HG03280 (cell line): ENCODE data around the gene SMIM9.
"Not testable (repeated sequence)": the region's sequence is repeated elsewhere in the genome, so short reads cannot be mapped to it uniquely, and the experiment has no call there.

Experiments used
- ATAC-seq: cut with Tn5 transposase; IDR thresholded peaks from one replicate; pipeline ENCODE4 v1.9.1; 2021; ENCODE audit warnings: mild to moderate bottlenecking, moderate library complexity; ENCODE audit not compliant: unreplicated experiment

Gene SMIM9

GRCh38 chrX:154816326-154816898 is 18.1 kb downstream of the SMIM9 start:
- ATAC-seq: not testable (repeated sequence)

GRCh38 chrX:154815274-154815818 is 19.1 kb downstream of the SMIM9 start:
- no peak for ATAC-seq

- ATAC-seq: no peak
Observed at GRCh38 chrX:154813801-154814200, 20.7 kb downstream of the SMIM9 start.

GRCh38 chrX:154812341-154813101 is 21.9 kb downstream of the SMIM9 start:
- no peak for ATAC-seq

GRCh38 chrX:154809939-154810665 is 24.4 kb downstream of the SMIM9 start:
- no peak for ATAC-seq

- no peak for ATAC-seq
Observed at GRCh38 chrX:154806837-154807501, 27.5 kb downstream of the SMIM9 start.

GRCh38 chrX:154805696-154806091 is 28.8 kb downstream of the SMIM9 start:
- no peak for ATAC-seq

GRCh38 chrX:154804957-154805695 is 29.3 kb downstream of the SMIM9 start, which contains the start of gene MPP1:
TSS of gene MPP1 (minus strand) at chrX:154805485. CDS start at chrX:154805373, 112 bp downstream.
- peak; percentile 97 for ATAC-seq

GRCh38 chrX:154804261-154804956 is 30.1 kb downstream of the SMIM9 start:
- no peak for ATAC-seq

- no peak for ATAC-seq
Observed at GRCh38 chrX:154802947-154803346, 31.5 kb downstream of the SMIM9 start.

GRCh38 chrX:154800478-154801210 is 33.8 kb downstream of the SMIM9 start:
- ATAC-seq: no peak

- no peak for ATAC-seq
Observed at GRCh38 chrX:154799556-154800348, 34.7 kb downstream of the SMIM9 start.

- no peak for ATAC-seq
Observed at GRCh38 chrX:154797006-154797405, 37.5 kb downstream of the SMIM9 start.

- no peak for ATAC-seq
Observed at GRCh38 chrX:154795016-154795415, 39.4 kb downstream of the SMIM9 start.

GRCh38 chrX:154793084-154793795 is 41.2 kb downstream of the SMIM9 start:
- ATAC-seq: no peak

GRCh38 chrX:154791939-154792338 is 42.5 kb downstream of the SMIM9 start:
- ATAC-seq: no peak

GRCh38 chrX:154791467-154791866 is 43.0 kb downstream of the SMIM9 start:
- no peak for ATAC-seq

- ATAC-seq: no peak
Observed at GRCh38 chrX:154785716-154786115, 48.7 kb downstream of the SMIM9 start.
